ENCODE measurements around the gene ABCC3.

The ABCC3 gene

DNA sequence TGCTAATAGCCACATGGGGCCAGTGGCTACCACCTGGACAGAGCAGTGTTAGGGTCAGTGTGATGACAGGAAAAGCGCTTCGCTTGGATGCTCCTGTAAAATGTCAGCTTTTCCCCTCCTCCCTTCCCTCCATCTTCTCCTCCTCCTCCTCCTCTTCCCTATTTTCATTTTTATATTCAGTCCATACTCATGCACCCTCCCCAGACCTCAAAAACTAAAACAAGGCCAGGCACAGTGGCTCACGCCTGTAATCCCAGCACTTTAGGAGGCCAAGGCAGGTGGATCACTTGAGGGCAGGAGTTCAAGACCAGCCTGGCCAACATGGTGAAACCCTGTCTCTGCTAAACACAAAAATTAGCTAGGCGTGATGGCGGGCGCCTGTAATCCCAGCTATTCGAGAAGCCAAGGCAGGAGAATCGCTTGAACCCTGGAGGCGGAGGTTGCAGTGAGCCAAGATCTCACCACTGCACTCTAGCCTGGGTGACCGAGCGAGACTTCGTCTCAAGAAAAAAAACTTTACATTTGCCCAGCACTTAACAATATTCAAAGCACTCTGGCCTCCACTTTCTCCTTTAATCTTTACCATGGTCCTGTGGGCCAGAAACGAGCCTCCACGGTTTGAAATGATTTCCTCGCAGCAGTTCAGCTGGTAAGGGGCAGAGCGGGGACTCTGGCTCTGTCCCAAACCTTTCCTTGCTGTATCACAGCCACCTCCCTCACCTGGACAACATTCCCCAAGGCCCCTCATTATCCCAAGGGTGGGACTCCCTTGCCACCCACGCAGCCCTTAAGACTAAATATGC is 51.2 kb downstream of the ABCC3 start:
- DNase-seq, result no peak

DNA sequence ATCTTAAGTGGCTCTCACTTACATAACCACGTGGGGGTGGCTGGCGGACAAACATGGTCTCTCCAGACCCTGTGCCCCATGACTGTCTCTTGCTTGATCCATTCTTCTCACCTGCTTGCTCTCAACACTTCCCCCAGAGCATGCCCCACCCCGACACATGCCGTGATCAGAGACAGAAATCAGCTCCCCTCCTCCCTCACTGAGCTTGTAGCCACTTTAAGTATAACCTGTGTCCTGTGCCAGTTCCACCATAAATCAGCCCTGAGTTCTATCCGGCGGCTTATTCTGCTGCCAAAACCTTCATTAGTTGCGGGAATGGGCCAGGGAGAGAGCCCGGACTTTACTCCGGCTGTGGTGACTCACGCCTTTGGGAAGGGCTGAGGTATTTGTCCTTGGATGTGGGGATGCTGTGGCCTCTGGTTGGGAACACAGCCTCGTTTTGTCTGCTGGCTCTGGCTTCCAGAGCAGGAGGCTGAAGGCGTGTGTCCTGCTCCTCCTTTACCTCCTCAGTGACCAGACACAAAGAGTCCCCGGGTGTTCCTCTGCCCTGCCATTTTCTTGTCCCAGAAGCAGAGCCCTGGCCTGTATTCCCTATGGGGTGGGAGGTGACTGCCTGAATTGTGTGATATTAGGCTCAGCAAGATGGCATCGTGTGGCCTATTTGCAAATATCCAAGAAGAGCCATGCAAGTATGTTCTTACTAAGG is 52.0 kb downstream of the ABCC3 start:
- peak; percentile 81 for DNase-seq

DNA sequence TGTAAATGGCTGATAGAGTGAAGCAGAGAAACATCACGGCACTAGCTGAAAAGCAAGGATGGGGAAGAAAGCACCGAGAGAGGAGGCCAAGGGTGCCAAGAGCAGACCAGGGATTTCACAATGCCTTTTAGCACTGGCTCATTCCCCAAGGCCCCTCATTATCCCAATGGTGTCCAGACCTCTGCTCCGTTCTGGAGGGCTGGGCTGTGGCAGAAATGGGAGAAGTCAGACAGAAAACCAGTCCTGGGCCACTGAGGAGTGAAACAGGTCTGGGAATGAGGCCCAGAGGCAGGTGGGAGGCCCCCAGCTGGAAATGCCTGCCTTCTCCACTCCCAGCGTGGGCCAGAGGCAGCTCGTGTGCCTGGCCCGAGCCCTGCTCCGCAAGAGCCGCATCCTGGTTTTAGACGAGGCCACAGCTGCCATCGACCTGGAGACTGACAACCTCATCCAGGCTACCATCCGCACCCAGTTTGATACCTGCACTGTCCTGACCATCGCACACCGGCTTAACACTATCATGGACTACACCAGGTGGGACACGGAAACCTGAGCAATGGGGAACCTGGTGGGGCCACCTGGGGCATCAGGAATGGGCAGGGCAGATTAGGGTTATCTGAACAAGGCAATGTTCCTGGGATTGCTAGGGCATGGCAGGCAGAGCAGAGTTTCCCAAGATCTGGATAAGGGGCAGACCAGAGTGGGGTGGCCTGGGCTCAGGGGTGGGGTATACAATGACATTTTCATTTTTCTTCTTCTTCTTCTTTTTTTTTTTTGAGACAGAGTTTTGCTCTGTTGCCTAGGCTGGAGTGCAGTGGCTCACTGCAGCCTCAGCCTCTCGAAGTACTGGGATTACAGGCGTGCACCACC is 52.8 kb downstream of the ABCC3 start:
- no peak for DNase-seq

DNA sequence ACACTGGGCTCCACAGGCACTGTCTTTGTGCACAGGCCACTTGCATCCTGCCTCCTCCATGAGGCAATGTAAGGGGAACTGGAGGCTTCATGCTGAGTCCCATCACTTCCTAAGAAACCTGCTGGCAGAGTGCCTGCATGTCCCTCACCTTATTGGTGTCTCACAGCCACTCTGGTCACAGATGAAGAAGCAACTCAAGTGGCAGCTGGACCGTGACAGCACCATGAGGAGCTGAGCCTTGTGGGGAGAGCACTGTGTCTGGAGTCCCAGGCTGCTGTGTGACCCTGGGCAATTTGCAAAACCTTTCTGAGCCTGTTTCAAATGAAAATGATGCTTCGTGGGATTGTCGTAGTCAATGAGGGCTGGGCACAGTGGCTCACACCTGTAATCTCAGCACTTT is 53.6 kb downstream of the ABCC3 start:
- no peak for DNase-seq

DNA sequence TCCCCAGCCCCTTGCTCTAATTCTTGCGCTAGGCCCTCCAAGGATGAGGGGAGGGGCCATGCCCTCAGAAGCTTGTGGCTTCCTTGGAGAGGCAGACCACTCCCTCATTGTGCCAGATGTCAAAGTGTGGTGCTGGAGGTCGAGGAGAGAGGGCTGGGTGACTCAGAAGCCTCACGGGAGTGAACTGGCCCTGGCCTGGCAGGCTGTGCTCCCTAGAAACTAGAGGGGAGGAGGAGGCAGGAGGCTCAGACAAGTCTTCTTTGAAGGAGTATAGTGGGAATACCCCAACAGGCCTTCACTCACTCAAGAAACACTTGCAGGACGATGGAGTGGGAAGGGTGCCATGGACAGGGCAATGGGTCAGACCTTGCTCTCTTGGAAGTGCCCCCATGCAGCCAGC is 54.6 kb downstream of the ABCC3 start:
- no peak for DNase-seq

DNA sequence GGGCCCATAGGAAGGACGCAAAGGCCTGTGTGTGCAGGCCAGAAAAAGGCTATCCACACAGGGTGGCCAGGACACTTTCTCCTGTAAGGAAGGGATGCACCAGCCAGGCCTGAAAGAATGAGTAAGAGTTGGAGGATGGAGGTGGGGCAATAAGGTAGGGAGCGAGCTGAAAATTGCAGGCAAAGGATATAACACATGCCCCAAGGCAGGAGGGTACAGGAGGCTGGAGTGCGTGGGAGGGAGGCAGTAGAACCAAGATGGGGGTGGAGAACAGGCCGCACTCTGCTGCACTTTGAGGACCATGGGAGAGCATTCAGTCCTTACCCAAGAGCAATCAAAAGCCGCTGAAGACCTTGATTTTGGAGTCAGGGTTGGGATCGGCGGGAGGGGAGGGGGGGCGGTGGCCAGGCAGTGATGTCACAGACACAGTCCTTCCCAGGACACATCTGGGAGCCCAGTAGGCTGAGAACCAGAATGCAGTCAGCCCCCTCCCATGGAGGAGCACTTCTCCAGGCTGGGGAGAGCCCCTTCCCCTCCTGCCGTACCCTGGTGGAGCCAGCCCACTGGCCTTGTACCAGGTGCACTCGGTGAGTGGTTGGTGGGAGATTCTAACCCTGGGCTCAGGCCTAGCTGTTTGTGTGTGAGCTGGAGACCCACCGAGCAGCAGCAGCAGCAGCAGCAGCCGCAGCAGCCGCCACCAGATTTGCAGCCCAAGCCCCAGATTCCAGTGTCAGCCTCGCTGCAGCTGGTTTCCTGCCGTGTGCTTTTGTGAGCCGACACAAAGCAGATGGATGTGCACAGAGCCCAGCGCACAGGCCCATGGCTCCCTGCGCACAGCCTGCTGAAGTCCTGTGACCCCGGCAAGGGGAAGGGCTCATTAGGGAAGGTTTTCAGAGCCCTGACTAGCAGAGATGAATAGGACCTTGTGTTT is 55.5 kb downstream of the ABCC3 start:
- no peak for DNase-seq

DNA sequence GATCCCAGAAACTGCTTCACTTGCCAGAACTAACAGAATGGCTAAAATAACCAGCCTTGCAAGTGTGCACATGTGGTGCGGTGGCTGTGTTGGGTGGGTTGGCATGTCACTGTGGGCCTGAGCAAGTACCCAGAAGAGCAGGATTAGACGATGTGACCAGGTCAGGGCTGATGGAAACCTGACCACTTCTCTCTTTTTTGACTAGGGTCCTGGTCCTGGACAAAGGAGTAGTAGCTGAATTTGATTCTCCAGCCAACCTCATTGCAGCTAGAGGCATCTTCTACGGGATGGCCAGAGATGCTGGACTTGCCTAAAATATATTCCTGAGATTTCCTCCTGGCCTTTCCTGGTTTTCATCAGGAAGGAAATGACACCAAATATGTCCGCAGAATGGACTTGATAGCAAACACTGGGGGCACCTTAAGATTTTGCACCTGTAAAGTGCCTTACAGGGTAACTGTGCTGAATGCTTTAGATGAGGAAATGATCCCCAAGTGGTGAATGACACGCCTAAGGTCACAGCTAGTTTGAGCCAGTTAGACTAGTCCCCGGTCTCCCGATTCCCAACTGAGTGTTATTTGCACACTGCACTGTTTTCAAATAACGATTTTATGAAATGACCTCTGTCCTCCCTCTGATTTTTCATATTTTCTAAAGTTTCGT is 56.3 kb downstream of the ABCC3 start:
- DNase-seq, result no peak

DNA sequence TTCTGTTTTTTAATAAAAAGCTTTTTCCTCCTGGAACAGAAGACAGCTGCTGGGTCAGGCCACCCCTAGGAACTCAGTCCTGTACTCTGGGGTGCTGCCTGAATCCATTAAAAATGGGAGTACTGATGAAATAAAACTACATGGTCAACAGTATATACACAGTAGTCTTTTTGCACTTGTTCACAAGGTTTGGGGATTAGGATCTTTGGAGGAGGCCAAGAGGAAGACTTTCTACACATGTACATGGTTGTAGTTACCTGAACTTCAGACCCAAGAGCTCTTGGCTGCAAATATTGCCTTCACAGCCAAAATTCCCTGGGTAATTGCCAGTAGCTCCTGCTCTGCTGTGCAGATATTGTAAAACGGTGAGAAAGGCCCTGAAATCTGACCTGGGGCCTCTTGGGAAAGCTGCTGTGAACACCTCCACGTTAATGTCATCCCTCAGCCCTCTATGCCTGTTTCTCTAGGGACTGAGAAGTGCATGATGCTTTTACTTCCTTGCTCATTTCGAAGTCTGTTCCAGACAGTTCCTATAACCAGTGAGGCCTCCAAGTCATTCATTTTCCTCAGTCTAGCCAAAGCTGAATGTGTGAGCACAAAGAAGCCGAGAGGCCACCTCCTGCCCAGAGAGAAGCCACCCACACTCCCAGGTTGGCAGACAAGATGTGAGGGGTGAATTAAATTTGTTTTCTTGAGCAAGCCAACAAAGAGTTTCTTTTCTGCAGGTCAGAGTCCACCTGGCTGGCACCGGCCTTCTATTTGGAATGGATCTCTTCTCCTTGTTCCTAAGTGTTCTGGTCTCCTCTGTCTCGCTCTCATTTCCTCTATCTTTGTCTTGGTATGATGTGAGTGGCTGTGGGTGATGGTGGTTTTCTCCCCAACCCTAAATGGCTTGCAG is 57.1 kb downstream of the ABCC3 start:
- no peak for DNase-seq

DNA sequence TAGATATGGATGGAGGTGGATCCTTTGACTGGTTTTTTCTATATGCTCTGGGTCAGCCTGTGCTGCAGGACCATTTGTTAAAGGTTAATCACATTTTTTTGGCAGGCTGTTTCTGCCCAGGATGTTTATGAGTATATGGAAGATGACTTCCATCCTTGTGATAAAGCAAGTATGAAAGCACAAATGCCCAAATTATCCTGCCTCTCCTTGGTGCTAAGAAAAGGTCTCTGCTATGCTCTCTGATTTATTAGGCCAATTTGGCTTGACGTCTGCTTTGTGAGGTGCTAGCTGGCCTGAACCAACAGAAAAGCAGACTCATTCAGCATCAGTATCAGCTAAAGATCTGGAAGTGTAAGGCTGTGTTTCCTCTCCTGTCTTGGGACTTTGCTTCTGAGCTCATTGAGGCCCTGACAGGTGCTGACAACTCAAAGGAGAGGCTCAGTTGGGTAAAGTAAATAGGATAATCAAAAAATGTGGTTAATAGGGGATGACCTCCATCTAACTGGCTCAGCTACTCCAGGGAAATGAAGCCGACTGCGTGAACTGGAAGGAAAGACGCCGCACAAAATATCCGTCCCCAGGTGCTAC is 57.9 kb downstream of the ABCC3 start:
- no peak for DNase-seq

DNA sequence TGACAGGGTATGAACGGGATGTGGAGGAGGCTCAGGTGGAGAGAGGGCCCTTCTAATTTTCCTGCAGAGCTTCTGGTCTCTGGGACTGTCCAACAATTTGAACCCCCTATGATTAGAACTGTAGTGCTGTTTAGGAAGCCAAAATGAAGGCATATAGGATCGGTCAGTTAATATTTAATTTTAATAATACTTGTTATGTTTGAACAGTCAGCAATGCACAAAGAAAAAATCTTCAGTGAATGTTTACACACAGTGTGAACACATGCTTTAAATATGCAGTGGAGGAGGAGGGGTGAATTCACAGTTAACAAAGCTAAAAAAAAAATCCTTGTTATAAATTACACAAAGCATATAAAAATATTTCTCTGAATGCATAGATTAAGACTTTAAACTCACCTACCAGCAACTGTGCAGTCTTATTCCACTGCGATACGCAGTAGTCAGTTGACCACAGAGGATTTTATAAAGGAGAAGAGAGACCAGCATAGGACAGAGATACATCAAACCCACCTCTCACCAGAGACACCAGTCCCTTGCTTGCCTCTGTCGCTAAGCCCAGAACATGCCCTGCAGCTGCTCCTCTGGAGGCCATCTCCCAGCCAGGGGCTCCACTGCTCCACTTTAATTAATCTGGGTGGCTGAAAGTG is 58.5 kb downstream of the ABCC3 start:
- peak; percentile 51 for DNase-seq

DNA sequence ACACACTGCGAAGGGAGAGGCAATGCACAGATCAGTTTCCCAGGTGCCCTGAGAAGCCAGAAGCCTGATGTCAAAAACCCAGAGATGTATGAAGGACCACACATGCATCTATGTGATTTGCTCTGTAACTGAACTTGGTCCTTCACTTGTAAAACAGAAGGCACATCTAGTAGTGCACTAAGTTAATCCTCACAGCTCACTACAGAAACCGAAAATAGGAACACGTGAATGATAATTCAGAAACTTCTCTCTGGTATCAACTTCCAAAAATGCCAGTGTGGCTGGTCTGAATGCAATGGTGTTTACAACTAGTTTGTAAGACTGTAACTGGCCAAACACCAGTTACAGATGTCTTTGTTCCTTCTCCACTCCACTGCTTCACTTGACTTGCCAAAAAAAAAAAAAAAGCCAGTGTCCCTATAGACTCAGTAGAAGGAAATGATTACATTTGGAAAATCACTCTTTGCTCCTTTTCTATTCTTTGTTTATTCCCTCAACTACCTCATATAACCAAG is 61.7 kb downstream of the ABCC3 start:
- no peak for DNase-seq

DNA sequence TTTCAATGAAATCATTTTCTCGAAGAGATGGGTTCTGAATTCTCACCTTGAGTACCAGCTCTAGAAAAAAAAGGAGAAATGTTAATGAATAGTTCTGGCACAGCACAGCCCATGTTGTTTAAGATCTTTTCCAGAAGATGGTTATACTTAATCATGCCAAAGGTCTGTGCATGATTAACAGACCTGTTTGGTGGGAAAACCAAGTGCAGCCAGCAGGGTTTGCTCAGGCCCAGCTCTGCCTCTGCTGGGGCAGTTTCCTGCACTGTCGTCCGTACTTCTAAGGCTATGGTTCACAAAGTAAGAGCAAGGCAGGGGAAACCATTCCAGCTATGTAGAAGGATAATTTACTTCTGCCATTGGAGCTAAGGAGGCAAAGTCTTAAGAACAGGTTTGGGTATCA is 62.4 kb downstream of the ABCC3 start:
- DNase-seq, result no peak

DNA sequence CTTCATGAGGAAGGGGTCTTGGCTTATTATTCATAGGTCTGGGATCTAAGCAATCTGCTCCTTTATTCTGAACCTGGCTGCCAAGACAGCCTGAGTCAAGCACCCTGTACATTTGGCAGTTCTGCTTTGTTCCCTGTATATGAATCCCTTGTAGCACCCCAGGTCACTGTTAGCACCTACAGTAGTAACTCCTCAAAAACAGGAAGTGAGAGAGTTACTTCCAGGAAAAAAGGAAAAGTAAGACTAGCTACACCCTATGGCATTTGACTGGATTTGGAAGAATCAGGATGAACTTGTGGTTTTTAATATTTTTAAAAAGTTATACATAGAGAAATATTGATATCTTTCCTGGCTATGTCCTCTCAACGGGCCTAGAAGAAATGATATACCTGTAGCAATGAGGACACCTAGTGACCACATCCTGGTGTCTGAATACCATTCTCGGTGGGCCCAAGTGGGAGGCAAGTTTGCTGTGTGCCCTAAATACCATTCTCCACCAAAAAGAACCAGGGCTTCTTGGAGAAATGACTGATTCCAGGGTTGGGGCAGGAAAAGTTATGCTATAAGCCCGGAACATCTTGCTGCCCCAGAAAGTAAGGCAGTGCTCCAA is 63.1 kb downstream of the ABCC3 start:
- DNase-seq, result no peak

DNA sequence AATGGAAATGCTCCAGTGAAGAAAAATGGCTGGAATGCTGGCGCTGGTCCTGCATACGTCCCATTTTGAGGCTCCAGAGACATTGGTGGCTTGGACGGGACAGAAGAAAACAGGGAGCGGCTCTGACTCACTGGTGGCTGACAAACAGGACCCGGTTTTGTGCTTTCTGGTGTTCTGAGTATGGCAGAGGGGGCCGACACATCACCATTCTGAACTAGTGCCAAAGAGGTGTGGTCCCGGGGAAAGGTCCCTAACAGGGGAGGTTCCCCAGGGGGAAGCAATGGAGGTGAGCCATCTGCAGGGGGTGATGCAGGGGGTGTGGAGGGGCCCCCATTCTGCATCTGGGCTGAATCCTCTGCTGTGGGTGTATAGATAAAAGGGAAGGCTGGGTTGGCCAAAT is 64.7 kb downstream of the ABCC3 start:
- no peak for DNase-seq

DNA sequence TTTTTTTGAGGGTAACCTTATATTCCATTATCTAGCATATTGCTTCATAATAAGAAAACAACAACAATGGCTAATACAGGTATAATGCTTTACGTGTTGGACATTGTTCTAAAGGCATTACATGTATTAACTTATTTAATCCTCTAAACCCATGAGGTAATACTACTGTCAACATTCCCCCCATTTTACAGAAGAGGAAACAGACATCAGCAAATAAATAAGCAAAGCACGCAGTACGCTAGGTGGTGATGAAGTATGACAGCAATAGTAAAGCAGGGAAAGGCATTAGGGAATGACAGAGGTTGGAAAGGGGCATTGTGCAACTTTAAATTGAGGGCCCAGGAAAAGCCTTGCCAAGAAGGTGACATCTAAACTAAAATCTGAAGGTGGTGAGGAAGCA is 68.5 kb downstream of the ABCC3 start:
- no peak for DNase-seq

DNA sequence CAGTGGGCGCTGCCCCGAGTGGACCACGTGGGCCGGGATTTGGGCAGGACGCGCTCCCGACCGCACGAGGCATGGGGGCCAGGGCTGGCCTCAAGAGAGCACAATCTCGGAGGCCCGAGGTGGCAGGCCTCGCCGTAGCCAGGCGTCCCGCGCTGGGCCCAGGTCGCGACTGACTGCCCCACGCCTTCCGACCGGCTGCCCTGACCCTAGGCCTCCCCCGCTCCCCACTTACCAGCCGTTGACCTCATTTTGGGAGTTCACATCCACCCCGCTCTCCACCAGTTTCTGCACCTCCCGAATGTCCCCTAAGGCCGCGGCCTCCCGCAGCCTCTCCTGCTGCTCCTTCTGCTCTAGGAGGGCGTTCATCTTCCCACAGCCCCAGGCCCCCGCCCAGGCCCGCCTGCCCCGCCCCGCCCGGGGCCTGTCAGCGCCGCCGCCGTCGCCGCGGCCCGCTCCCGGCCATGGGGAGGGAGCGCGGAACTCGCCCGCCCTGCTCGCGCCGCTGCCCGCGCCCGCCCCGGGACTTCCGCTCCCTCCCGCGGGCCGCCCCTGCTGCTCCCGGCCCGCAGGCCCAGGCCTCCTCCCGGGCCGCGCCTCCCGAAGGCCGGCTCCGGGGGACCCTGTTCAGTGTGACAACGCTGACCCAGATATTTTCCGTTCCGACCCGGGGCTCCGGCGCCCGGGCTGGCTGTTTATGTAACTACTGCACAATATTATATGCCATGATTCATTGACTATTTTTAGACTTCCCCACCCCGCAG is 72.8 kb downstream of the ABCC3 start, which contains the start of gene ANKRD40:
Gene ANKRD40 (minus strand): TSS at position 626 of the 761 bp plus-strand sequence. CDS start 260 bp downstream, at position 366.
- peak; percentile 97 for DNase-seq

DNA sequence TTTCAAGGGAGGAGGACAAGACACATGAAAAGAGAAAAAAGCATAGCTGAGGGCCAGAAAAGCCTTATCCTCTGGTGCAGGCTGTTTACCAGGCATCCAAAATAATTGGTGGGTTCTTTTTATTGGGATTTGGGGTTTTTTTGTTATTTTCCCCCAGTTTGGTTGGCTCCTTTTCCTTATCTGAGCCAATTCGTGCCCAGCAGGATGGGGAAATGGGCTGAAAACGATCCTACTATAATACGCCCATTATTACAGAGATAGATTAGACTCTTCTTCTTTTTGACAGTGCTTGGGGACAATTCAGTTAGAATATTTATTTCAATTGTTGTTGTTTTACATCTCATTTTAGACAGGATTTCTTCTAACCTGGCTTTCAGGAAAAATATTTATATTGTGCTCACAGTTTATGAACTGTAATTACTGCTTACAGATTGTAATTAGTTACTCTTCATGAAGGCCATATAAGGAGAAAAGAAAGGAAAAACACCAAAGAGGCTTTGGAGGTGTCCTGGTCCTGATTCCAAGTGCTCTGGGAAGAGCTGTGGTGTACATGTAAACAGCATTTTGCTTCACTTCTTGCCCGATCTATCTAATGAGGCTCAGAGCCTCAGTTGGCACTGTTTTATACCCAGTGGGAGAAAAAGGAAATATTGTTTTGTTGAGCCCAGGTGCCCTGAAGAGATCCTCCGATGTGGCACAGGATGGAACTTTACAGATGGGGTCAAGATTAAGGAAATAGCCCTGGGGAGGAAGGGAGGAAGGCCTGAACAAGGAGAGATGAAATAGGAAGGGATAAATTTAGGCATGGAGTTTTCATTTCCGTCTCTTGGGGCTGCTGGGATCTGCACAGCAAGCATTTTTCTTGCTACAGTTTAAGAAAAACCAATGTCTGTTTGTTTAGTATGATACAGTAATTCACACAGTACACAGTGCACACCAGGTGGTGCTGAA is 73.6 kb downstream of the ABCC3 start:
- DNase-seq, result peak; percentile 51
